SKM-1 treated with dmso at 0.1 percent for 144 hours (cell line): Measurements from ENCODE around the gene DIAPH3.

Experiments
- DNase-seq: peaks from one replicate; lab custom pipeline; 2025; ENCODE audit not compliant: unreplicated experiment; lab: John Stamatoyannopoulos, UW

Gene DIAPH3

DNA sequence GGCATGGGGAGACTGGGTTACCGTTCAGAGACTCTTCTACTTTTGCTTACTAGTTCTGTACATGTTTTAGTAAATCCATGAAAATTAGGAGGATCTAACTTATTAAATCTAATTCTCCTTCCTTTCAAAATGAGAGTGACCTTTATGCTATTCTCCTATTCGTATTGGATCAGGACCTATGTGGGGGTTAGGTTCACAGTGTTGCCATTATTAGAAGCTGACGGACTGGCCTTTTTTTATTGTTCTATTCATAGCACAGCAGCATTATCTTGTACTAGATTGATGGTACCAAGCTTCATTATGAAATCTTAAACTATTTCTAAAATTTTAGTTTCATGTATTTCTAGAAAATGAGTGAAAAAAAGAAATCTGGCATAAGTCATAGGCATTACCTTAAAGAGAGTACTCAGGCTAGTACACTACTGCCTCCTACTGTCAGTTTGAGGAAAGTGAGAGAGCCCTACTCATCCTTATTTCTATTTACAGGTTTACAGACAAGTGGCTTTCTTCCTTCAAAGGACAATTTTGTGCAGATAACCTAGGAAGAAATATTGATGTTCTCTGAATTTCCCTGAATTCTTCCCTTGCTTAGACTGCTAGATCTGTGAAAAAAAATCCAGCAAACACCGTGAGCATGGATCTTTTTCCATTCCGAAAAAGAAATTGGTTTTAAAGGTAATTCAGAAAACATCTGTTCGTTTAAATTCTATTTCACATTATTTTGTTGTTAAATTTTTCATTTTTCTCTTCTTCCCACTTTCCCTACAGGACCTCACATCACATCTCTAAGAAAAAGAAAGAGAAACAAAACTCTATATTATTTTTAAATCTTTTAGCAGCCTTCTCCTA, 485.5 kb downstream of the DIAPH3 start:
- peak; percentile 34 for DNase-seq

DNA sequence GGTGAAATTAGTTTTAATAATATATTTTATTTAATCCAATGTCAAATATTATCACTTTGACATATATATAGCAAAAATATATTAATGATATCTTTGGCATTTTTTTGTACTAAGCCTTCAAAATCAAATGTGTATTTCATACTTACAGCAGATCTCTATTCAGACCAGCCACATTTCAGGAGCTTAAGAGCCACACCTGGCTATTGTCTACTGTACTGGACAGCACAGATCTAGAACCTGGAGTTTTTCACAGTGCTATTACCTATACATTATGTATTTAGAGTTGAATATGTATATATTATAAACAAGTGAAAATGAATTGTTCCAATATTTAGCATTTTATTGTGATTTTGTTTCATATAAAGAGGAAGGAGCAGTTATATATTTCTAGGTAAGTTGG, 486.3 kb downstream of the DIAPH3 start:
- DNase-seq: no peak

DNA sequence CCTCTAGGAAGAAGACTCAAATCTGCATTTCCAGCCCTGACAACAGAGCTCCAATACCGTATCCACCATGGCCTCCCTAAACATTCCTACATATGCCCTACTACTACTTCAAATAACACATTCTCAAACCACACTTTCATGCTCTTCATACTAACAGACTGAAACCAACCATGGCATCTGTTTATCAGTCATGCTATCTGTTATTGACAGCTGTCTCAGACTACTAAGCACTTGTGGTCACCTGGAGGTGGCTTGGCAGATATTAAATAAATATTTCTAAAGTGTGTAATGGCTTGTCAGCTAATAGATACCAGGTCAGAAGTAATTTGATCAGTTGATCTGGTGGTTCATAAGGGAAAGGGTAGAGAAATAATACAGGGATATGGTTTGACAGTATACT, 489.1 kb downstream of the DIAPH3 start:
- no peak for DNase-seq

DNA sequence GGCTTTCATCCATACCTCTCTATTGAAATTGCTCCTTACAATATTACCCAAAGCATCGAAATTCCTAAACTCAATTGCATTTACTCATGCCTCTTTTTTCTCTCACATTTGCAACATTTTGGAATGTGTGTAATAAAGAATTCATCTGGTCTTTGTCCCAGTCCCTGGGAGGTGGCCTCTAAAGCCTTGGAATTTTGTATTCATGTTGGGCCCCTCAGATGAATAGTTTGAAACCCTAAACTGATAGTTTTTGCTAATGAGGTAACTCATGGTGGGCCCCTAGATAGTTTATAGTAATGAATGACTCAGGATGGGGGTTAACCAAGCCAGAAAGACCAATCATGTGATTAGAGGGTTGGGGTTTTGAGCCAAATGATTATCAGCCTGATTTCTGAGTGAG, 490.4 kb downstream of the DIAPH3 start:
- no peak for DNase-seq

DNA sequence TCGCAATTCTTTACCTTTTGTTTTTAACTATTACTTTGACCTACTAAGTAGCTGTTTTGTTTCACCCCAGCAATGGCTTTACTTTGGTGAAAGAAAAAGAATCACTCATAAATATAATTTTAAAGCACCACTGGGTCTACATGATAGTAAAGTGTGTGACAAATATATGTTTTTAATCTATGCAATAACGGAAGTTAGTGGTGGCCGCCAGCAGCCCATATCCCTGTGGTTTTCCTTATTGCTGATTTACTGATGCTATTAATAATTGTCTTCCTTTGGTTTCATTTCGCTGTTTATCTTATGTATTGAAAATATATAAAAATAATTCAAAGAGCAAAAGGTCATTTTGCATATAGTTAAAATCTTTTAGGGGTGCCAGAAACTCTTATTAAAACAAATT, 491.3 kb downstream of the DIAPH3 start:
- no peak for DNase-seq

DNA sequence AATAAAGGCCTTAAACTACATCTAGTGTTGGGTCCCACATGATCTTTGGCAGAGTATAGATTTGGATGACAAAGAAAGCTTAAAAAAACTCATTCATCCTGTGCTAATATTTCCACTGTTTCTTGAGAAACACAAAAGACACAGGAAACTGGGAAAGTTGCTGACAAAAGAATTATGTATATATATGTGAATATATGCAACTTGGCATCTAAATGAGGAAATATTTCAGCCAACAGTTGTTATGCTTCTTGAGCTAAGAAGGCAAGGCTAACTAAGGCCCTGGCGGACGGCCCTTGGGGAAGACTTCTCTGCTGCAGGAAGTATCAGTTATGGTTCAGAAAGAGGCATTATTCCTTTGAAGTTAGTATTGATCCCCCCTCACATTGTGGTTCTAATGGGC, 491.8 kb downstream of the DIAPH3 start:
- no peak for DNase-seq

DNA sequence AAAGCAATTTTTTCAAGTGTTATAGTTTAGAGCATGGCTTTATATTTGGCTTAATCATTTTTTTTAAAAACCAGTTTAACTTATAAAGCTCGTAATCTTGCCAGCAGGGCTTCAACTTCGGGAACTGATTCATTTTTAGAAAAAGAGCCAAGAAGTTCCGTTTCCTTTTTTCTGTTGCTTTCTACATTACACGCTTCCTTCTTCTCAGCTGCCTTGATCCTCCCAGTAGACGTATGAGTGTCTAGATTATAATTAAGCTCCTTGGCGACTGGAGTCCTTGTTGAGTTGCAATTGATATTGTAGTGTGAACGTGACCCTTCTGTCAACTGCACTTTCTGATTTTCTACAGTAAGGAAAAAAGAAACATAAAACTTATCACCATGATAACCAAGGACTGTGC, 497.2 kb downstream of the DIAPH3 start:
- DNase-seq: no peak

DNA sequence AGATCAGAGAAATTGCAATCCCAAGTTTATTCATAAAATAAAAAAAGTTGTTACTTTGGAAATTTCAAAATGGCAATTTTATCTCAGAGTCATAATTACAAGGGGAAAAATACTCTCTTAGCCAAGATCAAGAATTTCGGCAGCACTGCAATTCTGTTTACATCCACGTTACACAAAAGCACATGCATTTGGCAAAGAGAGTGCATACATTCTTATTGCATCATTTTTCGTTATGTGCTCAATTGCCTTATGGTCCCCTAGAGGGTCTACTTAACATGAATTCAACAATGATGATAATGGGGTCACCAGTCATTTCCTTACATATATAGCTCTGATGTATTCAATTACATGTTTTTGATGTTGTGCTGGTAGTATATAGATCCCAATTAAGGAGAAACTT, 498.0 kb downstream of the DIAPH3 start:
- DNase-seq: no peak

DNA sequence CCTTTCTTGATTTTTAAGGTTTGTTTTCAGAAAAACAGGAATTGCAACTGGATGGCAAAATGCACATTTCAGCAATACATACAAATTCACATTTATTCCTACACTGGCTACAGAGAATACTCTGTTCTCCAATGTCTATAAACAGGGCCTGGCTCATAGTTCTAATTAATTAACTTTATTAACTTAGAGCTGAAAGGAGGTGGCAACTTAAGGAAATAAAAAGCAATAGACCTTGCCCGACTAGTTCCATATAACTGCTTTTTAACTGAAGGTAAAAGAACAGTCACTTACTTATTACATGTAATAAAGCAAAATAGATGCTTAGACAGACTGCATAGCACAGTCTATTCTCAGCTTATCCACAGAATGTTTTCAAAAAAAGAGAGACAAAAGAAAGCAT, 498.5 kb downstream of the DIAPH3 start:
- no peak for DNase-seq

DNA sequence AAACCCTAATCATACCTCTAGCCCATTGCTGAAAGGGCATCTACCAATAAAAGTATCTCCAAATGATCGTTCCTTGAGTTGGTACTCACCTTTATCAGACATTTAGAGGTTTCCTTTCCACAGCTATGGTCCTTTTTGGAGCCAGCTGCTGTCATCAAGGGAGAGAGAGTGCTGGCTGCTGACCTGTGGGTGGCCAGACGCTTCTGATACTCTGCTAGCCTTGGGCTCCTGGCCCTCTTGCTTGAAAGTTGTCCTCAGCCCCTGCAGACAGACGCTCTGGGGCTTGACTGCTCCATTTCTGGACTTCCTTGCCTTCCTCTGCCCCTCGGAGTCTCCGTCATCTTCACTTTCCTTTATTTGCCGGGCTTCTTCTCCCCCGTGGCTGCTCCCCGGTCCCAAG, 499.1 kb downstream of the DIAPH3 start:
- DNase-seq: no peak

DNA sequence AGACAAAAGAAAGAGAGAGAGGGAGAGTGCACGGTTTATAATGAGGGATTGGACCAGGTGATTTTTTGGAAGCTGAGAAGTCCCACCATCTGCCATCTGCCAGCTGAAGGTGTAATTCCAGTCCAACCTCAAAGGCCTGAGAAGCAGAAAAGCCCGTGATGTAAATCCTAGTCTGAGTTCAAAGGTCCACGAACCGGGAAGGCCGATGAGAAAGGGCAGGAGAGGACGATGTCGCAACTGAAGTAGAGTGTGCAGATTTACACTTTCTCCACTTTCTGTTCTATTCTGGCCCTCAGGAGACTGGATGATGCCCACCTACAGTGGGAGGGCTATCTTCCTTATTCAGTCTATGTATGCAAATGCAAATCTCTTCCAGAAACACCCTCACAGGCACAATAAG, 500.0 kb downstream of the DIAPH3 start:
- no peak for DNase-seq

DNA sequence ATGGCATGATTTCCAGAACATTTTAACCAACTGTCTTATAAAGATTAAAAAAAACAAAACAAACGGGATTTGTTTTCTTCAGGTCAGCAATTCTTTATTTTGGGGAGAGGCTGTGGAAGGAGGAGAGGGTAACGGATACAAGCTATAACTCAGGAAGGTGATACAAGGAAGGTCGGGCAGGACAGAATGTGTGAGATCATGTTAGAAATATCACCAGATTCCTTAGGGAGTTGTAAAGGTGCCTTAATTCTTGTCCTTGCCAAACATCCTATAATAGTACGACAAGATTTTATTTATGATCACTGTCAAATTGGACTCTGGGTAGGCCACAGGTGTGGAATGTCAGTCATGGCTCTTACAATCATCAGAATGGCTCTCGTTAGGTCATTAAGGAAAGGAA, 503.1 kb downstream of the DIAPH3 start:
- DNase-seq: no peak

DNA sequence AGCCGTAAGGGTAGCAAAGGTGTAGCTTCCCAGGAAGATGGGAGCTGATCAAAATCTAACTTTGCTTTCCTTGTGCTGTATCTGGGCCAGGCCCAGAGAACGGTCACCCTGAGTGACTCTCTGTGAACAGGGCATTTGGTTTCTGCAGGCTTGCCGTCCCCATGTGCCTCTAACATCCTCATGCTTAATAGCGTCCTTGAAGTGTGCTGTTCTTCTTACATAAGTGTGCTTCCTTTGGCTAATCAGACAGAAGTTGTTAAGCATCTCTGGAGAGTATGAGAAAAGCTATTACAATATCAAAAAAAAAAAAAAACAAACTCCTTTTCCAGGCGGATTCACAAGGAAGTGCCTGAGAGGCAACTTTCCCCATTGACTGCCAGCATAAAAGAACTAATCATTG, 503.7 kb downstream of the DIAPH3 start:
- DNase-seq: no peak

DNA sequence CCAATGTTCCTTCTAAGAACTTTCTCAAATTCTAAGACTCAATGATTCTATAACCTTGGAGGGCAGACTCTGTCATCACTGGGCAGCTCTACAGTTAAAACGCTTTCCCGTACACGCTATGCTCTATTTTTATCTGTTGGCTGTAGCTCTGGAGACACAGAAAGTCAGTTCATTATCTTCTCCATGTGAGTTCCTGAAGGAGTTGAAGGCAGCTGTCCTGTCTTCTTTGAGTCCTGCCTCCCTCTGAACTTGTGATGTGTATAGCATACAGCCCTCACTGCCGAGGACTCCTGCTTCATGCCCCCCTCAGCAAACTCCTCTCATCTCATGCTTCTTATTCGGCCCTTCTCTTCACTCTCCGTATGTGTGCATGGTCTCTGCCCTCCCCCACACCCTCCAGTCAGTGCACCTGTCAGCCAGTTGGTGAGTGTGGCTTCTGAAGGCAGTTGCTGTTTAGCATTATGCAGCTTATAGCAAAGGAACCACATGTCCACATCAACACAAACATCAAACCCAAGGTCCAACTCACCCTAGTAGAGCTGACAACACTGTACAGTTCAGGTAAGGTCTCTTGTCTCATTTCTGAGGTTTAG, 504.9 kb downstream of the DIAPH3 start:
- no peak for DNase-seq

DNA sequence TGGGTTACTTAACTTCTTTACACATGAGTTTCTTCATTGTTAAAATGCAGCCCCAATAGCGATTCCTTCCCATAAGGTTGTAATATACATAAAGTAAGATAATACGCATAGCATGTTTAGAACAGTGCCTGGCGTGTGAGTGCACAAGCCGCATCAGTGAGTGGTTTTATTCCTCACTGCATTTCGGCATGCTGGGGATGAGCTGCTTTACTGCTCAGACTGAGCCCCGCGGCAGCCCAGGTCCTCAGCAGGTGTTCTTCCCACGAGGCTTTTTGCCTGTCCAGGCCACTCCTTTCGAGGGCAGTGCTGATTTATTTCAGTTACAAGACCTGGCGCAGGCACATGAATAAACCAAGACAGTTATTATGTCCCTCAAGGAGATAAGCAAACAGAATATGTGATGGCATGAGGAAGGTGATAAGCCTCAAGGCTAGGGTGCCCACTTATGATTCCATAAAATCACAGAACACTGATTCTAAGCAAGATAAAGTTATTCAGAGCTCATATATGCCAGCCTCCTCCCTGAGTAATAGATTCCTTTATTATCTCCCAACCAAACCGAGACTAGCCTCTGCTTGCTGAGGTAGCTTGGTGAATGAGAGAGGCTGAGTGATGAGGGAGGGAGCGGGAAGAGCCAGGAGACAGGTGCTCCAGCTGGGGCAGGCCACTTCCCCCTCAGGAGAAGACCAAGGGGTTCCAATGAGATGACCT, 505.5 kb downstream of the DIAPH3 start:
- no peak for DNase-seq

DNA sequence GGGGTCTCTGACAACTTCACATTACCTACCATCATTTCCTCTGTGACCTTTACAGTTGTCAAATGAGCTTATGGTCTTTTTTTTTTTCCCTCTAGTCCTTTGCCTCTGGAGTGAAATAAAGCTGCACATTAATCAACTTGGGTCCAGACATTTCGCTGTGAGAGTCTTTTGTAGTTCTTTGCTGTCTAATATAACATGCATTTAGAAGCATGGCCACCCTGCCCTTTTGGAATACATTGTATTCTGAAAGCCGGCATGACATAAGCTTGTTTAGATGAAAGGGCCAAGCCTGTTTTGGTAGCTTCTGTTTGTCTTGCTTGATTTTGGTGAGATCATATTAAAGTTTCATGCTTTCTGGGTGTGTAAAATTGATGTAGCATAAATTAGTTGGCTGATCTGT, 509.8 kb downstream of the DIAPH3 start:
- DNase-seq: no peak

DNA sequence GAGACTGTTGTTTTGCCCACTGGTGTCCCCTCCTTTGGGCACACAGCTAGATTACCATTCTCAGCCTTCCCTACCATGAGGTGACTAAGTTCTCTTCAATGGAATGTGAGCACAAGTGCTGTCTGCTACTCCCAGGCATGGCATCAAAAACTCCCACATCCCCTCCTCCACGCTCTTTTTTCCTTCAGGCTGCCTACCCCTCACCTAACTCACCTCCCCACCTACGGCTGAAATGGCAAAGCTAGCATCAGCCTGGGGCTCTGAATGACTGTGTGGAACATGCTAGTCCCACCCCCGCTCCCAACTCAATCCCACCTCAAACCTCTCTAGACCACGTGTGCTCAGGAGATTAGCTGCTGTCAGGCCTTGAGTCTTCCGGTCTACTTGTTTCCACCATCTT, 512.2 kb downstream of the DIAPH3 start:
- DNase-seq: no peak

DNA sequence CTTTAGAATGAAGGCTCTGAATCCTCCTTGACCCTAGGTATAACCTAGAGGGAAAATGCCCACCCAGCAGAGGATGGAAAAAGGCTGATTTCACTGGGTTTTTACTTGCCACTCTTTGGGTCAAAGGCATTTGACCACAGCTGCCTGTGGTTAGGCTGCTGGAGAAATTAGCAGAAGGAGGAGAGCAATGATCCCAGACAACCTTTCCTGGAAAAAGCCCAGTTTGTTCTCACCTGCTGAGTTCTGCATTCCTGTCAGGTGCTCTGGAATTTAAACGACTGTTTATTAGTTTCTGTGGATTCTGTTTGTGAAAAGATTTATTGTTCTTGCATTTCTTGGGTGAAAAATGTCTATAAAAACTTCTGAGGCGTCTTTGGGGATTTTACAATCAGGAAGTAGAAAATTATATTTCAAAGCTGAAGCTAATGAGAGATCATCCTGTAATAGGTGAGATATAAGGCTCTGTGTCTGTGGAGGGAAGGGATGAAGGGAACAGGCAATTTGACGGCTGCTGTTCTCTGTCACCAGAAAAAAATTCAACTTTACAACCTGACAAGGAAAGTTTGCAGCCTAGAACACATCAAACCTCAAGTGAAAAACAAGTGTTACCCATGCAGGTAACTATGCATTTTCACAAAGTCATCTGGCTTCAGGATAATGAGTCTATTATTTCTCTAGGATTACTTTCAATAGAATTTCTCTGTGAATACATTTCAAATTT, 519.7 kb downstream of the DIAPH3 start:
- no peak for DNase-seq

DNA sequence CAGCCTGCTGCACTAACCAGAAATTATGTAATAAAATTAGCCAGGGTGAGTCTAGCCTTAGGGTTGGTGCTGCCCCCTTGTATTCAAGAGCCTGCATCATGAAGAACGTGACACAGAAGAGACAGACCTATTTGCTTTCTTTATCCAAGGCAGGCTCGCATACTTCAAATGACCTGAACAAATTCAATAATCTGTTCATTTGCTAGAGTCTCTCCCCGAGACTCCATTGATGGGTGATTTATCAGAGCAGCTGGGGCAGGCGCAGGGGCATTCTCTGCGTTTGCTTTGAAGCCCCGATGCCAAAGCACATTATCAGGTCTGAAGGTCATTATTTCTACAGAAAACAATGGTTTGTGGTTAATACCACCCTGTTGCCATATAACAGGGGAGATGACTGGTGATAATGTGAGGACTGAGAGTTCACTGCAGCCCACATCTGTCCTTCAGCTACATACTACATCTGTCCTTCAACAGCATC, 520.3 kb downstream of the DIAPH3 start:
- no peak for DNase-seq

DNA sequence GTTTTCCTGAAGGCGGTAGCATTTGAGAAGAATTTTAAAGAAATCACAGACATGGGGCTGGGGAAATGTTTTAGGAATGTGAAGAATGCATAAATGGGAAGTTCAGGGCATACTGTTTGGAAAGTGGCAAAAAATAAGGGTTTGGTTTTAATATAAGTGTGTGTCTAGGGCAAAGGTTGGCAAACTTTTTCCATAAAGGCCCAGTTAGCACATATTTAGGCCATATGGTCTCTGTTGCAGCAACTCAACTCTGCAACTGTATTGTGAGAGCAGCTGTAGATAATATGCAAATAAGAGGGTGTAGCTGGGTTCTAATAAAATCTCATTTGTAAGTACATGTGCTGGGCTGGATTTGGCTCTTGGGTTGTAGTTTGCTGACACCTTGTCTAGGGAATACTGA, 521.9 kb downstream of the DIAPH3 start:
- no peak for DNase-seq

DNA sequence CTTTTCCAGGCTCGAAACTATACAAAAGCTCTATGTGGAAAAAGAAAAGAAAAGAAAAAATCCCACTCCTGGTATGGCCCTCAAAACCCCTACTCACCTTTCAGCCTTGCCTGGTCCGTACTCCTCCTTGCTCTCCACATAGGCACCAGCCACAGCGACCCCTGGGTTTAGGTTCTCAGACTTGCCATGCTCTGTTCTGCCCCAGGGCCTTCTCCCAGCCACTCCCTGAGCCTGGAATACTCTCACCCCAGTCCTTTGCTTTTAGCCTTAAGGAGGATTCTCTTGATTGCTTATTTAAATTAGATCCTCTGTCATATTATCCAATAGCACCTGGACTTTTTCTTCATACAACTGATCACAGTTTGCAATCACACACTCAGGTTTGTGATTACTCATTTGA, 522.5 kb downstream of the DIAPH3 start:
- DNase-seq: no peak
